Activated naive CD4-positive, alpha-beta T cell treated with anti-CD3 and anti-CD28 coated beads, Interleukin-2, amount 10 ng/mL, durations not matched to agents 5 hours and 36 hours (primary cell): ENCODE data around the gene RSKR. TPM values are rescaled to one million over a fixed set of nuclear protein-coding genes. Genes with fewer than 3 reads are reported as not detected.

ENCODE experiments used
- total RNA-seq, 2 experiments: library from RNA; stranded (reverse); gene quantifications; one replicate each; pipeline ENCODE4 v1.2.3, GENCODE V29; 2021

The RSKR gene
- total RNA-seq = 10 to 100 TPM; 18.3 to 19.2 TPM

GRCh38 chr17:28613931-28614381, at the start of gene RSKR:
TSS of gene RSKR (minus strand) at chr17:28614185. CDS start at chr17:28614161, 24 bp downstream.

GRCh38 chr17:28661635-28662526, 47.9 kb upstream of the RSKR start, which contains the start of the genes SDF2 and SUPT6H:
TSS of gene SDF2 (minus strand) at chr17:28661906. CDS start at chr17:28661876, 30 bp downstream.
TSS of gene SUPT6H (plus strand) at chr17:28662205. CDS start at chr17:28673402, 11,197 bp downstream.

GRCh38 chr17:28644787-28645575, 31.0 kb upstream of the RSKR start, which contains the start of gene BLTP2:
TSS of gene BLTP2 (minus strand) at chr17:28645158. CDS start at chr17:28645056, 102 bp downstream.

GRCh38 chr17:28598799-28599310, 15.1 kb downstream of the RSKR start, which contains the start of gene SPAG5:
TSS of gene SPAG5 (minus strand) at chr17:28599025. CDS start at chr17:28598946, 79 bp downstream.

GRCh38 chr17:28576758-28577465, 37.1 kb downstream of the RSKR start, which contains the start of gene ALDOC:
TSS of gene ALDOC (minus strand) at chr17:28576895. CDS start at chr17:28575532, 1,363 bp downstream.

GRCh38 chr17:28571361-28572122, 42.4 kb downstream of the RSKR start, which contains the start of gene PIGS:
TSS of gene PIGS (minus strand) at chr17:28571524. CDS start at chr17:28571496, 28 bp downstream.

Other genes with a start within 250 kb of the RSKR start
- not detected for gene SEBOX, start 249.0 kb downstream of the RSKR start, total RNA-seq
- under 1 TPM in 1 of 2 experiments, not detected in 1; 0.14 TPM for gene VTN, start 243.9 kb downstream of the RSKR start, total RNA-seq
- gene SARM1, start 242.5 kb downstream of the RSKR start, total RNA-seq = 10 to 100 TPM; 17.1 to 21.7 TPM
- 1 to 10 TPM; 1.3 to 2.2 TPM for gene SLC46A1, start 208.0 kb downstream of the RSKR start, total RNA-seq
- gene SLC13A2, start 140.5 kb downstream of the RSKR start, total RNA-seq = not detected
- gene FOXN1, start 107.8 kb downstream of the RSKR start, total RNA-seq = not detected
- 10 to 100 TPM; 54.4 to 54.5 TPM for gene UNC119, start 61.6 kb downstream of the RSKR start, total RNA-seq
- gene PIGS, start 42.7 kb downstream of the RSKR start, total RNA-seq = 10 to 100 TPM; 57.2 to 59.1 TPM
- 100 to 1,000 TPM; 147 to 148 TPM for gene ALDOC, start 37.3 kb downstream of the RSKR start, total RNA-seq
- gene SPAG5, start 15.2 kb downstream of the RSKR start, total RNA-seq = 10 to 100 TPM; 92.3 to 93.3 TPM
- 100 to 1,000 TPM; 115 to 126 TPM for gene BLTP2, start 31.0 kb upstream of the RSKR start, total RNA-seq
- 10 to 100 TPM; 42.3 to 43.1 TPM for gene SDF2, start 47.7 kb upstream of the RSKR start, total RNA-seq
- 10 to 100 TPM; 66.4 to 70.2 TPM for gene SUPT6H, start 48.0 kb upstream of the RSKR start, total RNA-seq
- 1 to 10 TPM; 7.3 to 8.2 TPM for gene PROCA1, start 97.7 kb upstream of the RSKR start, total RNA-seq
- 10 to 100 TPM in 1 of 2 experiments, 1 to 10 TPM in 1; 9.8 to 11.8 TPM for gene RAB34, start 103.7 kb upstream of the RSKR start, total RNA-seq
- gene RPL23A, start 105.8 kb upstream of the RSKR start, total RNA-seq = 1,000 to 10,000 TPM; 2,967 to 3,139 TPM
- gene TLCD1, start 112.0 kb upstream of the RSKR start, total RNA-seq = 1 to 10 TPM; 1.3 to 2.2 TPM
- 1 to 10 TPM; 7.1 to 7.4 TPM for gene NEK8, start 114.6 kb upstream of the RSKR start, total RNA-seq
- gene TRAF4, start 129.8 kb upstream of the RSKR start, total RNA-seq = 10 to 100 TPM; 46.4 to 51.9 TPM
- 10 to 100 TPM; 16.8 to 18.7 TPM for gene FAM222B, start 228.6 kb upstream of the RSKR start, total RNA-seq
- 10 to 100 TPM; 32.4 to 38.9 TPM for gene ERAL1, start 240.8 kb upstream of the RSKR start, total RNA-seq